Activated T-helper 2 cell treated with anti-CD3 and anti-CD28 coated beads, Interferon-gamma antibody, Interleukin-2, Interleukin-4, amounts not matched to agents 10 μg/mL and 5 μg/mL and 100 μg/mL, durations not matched to agents 14 hours and 24 hours and 36 hours (primary cell): Measurements from ENCODE around the gene PSME3. TPM values are rescaled to one million over a fixed set of nuclear protein-coding genes. Genes with fewer than 3 reads are reported as not detected.
"Not testable (repeated sequence)": the region's sequence is repeated elsewhere in the genome, so short reads cannot be mapped to it uniquely, and the experiment has no call there.

ENCODE experiments used
- DNase-seq: peaks from one replicate; pipeline ENCODE4 v3.0.0; 2021; ENCODE audit warnings: low spot score
- H3K27ac Mint-ChIP-seq: one replicate; pipeline ENCODE4 v1.8.0; 2021; ENCODE audit warnings: mixed read lengths
- H3K27me3 Mint-ChIP-seq: one replicate; pipeline ENCODE4 v1.8.0; 2021; ENCODE audit warnings: low read depth, mixed read lengths
- H3K36me3 Mint-ChIP-seq: one replicate; pipeline ENCODE4 v1.8.0; 2021; ENCODE audit warnings: low read depth, mixed read lengths
- H3K4me1 Mint-ChIP-seq: one replicate; pipeline ENCODE4 v1.8.0; 2021; ENCODE audit warnings: low read depth, mixed read lengths
- H3K4me3 Mint-ChIP-seq: one replicate; pipeline ENCODE4 v1.8.0; 2021; ENCODE audit warnings: low read depth, mild to moderate bottlenecking, moderate library complexity, mixed read lengths
- H3K9me3 Mint-ChIP-seq: one replicate; pipeline ENCODE4 v1.8.0; 2021; ENCODE audit warnings: mixed read lengths
- intact Hi-C: fragments of 100-400 bp; cut with micrococcal nuclease; formaldehyde crosslinking; loops from one replicate; pipeline ENCODE4 v1.15.1; 2023
- total RNA-seq: library from RNA; stranded (reverse); gene quantifications from 2 replicates; pipeline ENCODE4 v1.2.3, GENCODE V29; 2022

PSME3 gene
- total RNA-seq, 1 donor from 2014 or later: 172 TPM

DNA sequence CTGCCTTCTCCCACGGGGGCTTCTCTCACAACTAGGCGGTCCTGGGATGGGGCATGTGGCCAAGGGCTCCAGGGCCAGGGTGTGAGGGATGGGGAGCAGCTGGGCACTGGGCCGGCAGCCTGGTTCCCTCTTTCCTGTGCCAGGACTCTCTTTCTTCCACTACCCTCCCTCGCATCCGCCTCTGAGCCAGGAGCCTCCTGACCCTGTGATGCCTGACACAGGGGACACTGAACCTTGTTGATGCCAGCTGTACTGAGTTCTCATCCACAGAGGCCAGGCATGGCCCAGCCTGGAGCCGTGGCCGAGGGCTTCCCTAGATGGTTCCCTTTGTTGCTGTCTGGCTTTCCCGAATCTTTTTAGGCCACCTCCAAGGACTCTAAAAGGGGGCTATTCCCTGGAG, 23.3 kb downstream of the PSME3 start:
- not testable (repeated sequence) for H3K9me3 Mint-ChIP-seq, H3K27ac Mint-ChIP-seq

GRCh38 chr17:42857389-42857788, 24.2 kb downstream of the PSME3 start:
- no peaks in the 10 kb centered on the region for H3K4me1 Mint-ChIP-seq
- no peaks in the 10 kb centered on the region for H3K36me3 Mint-ChIP-seq
- H3K27ac Mint-ChIP-seq: no peak overlapping the region
- intact Hi-C loops: no loop called here
- H3K9me3 Mint-ChIP-seq: no peaks in the 10 kb centered on the region
- H3K27me3 Mint-ChIP-seq: no peaks in the 10 kb centered on the region
- no peak for DNase-seq
- H3K4me3 Mint-ChIP-seq: no peak overlapping the region

More for the DNA sequence above, 23.3 kb downstream of the PSME3 start:
- H3K36me3 Mint-ChIP-seq, intact Hi-C loops, DNase-seq, H3K4me1 Mint-ChIP-seq, H3K4me3 Mint-ChIP-seq, H3K27me3 Mint-ChIP-seq: not testable (repeated sequence)

DNA sequence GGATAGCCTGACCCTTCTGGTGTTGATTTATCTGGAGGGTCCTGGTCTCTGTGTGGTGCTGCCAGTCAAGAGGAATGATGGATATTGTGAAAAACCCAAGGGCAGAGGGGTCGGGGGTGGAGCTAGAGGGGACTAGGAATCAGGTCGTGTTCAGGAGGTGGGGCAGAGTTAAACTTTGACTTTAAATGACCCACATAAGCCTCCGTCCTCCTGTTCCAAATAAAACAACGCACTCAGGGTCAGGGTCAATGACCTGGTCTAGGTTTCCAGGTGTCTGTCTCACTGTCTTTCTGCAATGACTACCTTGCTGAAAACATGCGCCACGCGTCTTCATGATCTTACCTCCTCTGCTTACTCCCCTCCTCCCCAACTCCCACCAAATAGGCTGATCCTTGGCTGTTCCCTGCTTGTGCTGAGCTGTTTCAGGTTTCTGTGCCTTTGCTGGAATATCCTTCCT, 32.5 kb downstream of the PSME3 start:
- no peak overlapping the region for H3K27ac Mint-ChIP-seq
- intact Hi-C loops: no loop called here
- peaks cover 1% of the 10 kb centered on the region for H3K27me3 Mint-ChIP-seq
- peaks cover 3% of the 10 kb centered on the region for H3K9me3 Mint-ChIP-seq
- no peak overlapping the region for H3K4me3 Mint-ChIP-seq
- no peaks in the 10 kb centered on the region for H3K36me3 Mint-ChIP-seq
- no peaks in the 10 kb centered on the region for H3K4me1 Mint-ChIP-seq
- no peak for DNase-seq

DNA sequence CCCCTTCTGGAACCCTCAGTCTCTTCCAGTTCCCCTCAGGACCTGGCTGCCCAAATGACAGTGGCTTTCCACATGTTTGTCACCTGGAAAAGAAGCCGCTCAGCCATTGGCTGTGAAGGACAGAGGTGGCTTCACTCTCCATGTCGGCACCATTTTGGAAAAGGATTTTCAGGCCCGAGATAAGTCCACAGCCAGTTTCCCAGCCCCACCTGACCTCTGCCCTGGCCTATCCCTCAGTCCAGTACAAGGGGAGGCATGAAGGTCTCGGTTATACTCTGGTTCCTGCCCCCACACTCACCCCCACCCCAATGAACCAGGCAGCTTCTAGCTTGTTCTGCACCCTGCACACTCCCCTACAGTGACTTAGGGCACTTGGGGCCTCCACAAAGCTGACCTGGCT, 33.0 kb downstream of the PSME3 start:
- H3K27me3 Mint-ChIP-seq: peaks cover 1% of the 10 kb centered on the region
- intact Hi-C loops: no loop called here

DNA sequence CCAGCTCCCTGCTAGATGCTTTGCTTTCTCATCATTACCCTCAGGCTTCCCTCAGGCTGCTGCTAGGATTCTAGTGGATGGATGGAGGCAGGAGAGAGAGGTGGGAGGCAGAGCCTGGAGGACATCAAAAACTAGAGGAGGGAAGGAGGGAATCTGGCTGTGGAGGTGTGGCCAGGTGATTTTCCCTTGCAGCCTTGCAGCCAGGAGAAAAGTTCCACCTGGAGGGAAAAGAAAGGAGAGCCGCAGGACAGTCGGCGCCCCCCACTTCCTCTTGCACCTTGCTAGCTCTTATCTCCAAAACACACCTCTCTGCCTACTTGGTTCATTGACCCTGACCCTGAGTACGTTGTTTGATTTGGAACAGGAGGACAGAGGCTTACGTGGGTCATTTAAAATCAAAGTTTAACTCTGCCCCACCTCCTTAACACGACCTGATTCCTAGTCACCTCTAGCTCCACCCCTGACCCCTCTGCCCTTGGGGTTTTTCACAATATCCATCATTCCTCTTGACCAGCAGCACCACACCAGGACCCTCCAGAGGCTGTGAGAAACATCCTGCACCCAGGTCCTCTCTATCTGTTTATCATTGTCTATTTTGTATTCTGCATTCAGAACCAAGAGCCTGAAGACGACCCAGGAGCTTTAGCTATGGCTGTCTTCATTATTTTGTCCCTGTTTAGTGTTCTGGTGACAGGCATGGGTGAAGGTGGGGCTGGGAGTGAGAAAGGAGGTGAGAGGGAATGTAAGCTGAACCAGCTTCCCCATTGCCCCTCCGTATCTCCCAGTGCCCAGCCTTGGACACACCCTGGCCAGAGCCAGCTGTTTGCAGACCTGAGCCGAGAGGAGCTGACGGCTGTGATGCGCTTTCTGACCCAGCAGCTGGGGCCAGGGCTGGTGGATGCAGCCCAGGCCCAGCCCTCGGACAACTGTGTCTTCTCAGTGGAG, 33.7 kb downstream of the PSME3 start:
- peaks cover 5% of the 10 kb centered on the region for H3K27me3 Mint-ChIP-seq
- no peaks in the 10 kb centered on the region for H3K36me3 Mint-ChIP-seq
- no peak overlapping the region for H3K4me3 Mint-ChIP-seq
- no peaks in the 10 kb centered on the region for H3K4me1 Mint-ChIP-seq
- H3K9me3 Mint-ChIP-seq: peaks cover 3% of the 10 kb centered on the region
- intact Hi-C loops: no loop called here
- no peak for DNase-seq
- H3K27ac Mint-ChIP-seq: no peak overlapping the region

More for the DNA sequence above, 33.0 kb downstream of the PSME3 start:
- H3K9me3 Mint-ChIP-seq: peaks cover 3% of the 10 kb centered on the region
- H3K4me1 Mint-ChIP-seq: no peaks in the 10 kb centered on the region
- no peak for DNase-seq
- no peak overlapping the region for H3K4me3 Mint-ChIP-seq
- no peak overlapping the region for H3K27ac Mint-ChIP-seq
- H3K36me3 Mint-ChIP-seq: no peaks in the 10 kb centered on the region

DNA sequence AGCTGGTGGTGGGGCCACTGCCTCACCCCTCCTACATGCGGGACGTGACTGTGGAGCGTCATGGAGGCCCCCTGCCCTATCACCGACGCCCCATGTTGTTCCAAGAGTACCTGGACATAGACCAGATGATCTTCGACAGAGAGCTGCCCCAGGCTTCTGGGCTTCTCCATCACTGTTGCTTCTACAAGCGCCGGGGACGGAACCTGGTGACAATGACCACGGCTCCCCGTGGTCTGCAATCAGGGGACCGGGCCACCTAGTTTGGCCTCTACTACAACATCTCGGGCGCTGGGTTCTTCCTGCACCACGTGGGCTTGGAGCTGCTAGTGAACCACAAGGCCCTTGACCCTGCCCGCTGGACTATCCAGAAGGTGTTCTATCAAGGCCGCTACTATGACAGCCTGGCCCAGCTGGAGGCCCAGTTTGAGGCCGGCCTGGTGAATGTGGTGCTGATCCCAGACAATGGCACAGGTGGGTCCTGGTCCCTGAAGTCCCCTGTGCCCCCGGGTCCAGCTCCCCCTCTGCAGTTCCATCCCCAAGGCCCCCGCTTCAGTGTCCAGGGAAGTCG, 34.6 kb downstream of the PSME3 start:
- intact Hi-C loops, H3K27ac Mint-ChIP-seq, H3K4me1 Mint-ChIP-seq, H3K4me3 Mint-ChIP-seq, H3K36me3 Mint-ChIP-seq, DNase-seq, H3K9me3 Mint-ChIP-seq, H3K27me3 Mint-ChIP-seq: not testable (repeated sequence)

GRCh38 chr17:42868338-42868737, 35.1 kb downstream of the PSME3 start:
- DNase-seq: no peak
- H3K4me1 Mint-ChIP-seq: no peaks in the 10 kb centered on the region
- H3K4me3 Mint-ChIP-seq: no peak overlapping the region
- intact Hi-C loops: no loop called here
- H3K9me3 Mint-ChIP-seq: peaks cover 3% of the 10 kb centered on the region
- peaks cover 5% of the 10 kb centered on the region for H3K27me3 Mint-ChIP-seq
- H3K27ac Mint-ChIP-seq: no peak overlapping the region
- H3K36me3 Mint-ChIP-seq: no peaks in the 10 kb centered on the region

GRCh38 chr17:42871647-42872046, 38.5 kb downstream of the PSME3 start:
- peaks cover 3% of the 10 kb centered on the region for H3K9me3 Mint-ChIP-seq

GRCh38 chr17:42872251-42872965, 39.2 kb downstream of the PSME3 start:
- no peak overlapping the region for H3K27ac Mint-ChIP-seq
- no peaks in the 10 kb centered on the region for H3K36me3 Mint-ChIP-seq
- no peaks in the 10 kb centered on the region for H3K4me1 Mint-ChIP-seq
- H3K4me3 Mint-ChIP-seq: no peak overlapping the region
- H3K27me3 Mint-ChIP-seq: peaks cover 7% of the 10 kb centered on the region
- DNase-seq: no peak
- H3K9me3 Mint-ChIP-seq: peaks cover 3% of the 10 kb centered on the region
- intact Hi-C loops: no loop called here

More at GRCh38 chr17:42871647-42872046, 38.5 kb downstream of the PSME3 start:
- intact Hi-C loops: no loop called here
- no peak for DNase-seq
- Mint-ChIP-seq H3K36me3 (no peaks in the 10 kb centered on the region), H3K27ac (no peak overlapping the region), H3K4me1 (no peaks in the 10 kb centered on the region), H3K27me3 (peaks cover 4% of the 10 kb centered on the region), H3K4me3 (no peak overlapping the region)

GRCh38 chr17:42873315-42873714, 40.1 kb downstream of the PSME3 start:
- H3K27me3 Mint-ChIP-seq: peaks cover 10% of the 10 kb centered on the region
- H3K36me3 Mint-ChIP-seq: no peaks in the 10 kb centered on the region
- H3K4me3 Mint-ChIP-seq: no peak overlapping the region
- H3K27ac Mint-ChIP-seq: no peak overlapping the region
- H3K4me1 Mint-ChIP-seq: no peaks in the 10 kb centered on the region
- peaks cover 3% of the 10 kb centered on the region for H3K9me3 Mint-ChIP-seq
- no peak for DNase-seq
- intact Hi-C loops: no loop called here

- H3K36me3 Mint-ChIP-seq, H3K4me1 Mint-ChIP-seq, H3K27ac Mint-ChIP-seq, DNase-seq, H3K9me3 Mint-ChIP-seq, H3K4me3 Mint-ChIP-seq, intact Hi-C loops: not testable (repeated sequence)
- peaks cover 14% of the 10 kb centered on the region for H3K27me3 Mint-ChIP-seq
Observed at GRCh38 chr17:42873932-42874695, 40.9 kb downstream of the PSME3 start.

GRCh38 chr17:42877037-42877436, 43.8 kb downstream of the PSME3 start:
- intact Hi-C loops: no loop called here
- Mint-ChIP-seq H3K36me3 (no peaks in the 10 kb centered on the region), H3K4me3 (no peak overlapping the region), H3K27me3 (peaks cover 12% of the 10 kb centered on the region), H3K9me3 (no peaks in the 10 kb centered on the region), H3K27ac (no peak overlapping the region), H3K4me1 (no peaks in the 10 kb centered on the region)
- no peak for DNase-seq
